ENCODE data around the gene MRPS23. TPM values are rescaled to one million over a fixed set of nuclear protein-coding genes. Genes with fewer than 3 reads are reported as not detected.

Gene MRPS23
- total RNA-seq, 4 donors from 2014 or later = 0.37 to 11.1 (median 6.5) TPM

GRCh38 chr17:57819867-57820266 lies 30.0 kb downstream of the MRPS23 start:
- WGBS, 2 donors (ENCODE audit: low coverage in 1 of 2) = 90 to 91% methylated on average over 5 of the region's 5 CpGs
- no peak for DNase-seq
- intact Hi-C loops (cut with DNase I; ENCODE audit: low total_unique reads) = no loop called here
- no peaks in the 10 kb centered on the region for H3K27me3 ChIP-seq
- no peaks in the 10 kb centered on the region for H3K4me1 ChIP-seq
- no peak overlapping the region for H3K4me3 ChIP-seq
- H3K27ac ChIP-seq = no peak overlapping the region
- H3K36me3 ChIP-seq = no peaks in the 10 kb centered on the region
- in situ Hi-C loops (cut with MboI; ENCODE audit: low pct_ligation_motif_present in 1 of 4, low pct_unique_long_range_greater_than_20kb in 1 of 4, low sequenced_read_pairs in 3 of 4) = no loop called here
- no peak for TF ChIP-seq POLR2AphosphoS5 (IDR thresholded peaks at IDR 0.05)
- no peak for TF ChIP-seq EP300 (IDR thresholded peaks at IDR 0.05; ENCODE audit: low read depth)
- TF ChIP-seq, protein P1, sequence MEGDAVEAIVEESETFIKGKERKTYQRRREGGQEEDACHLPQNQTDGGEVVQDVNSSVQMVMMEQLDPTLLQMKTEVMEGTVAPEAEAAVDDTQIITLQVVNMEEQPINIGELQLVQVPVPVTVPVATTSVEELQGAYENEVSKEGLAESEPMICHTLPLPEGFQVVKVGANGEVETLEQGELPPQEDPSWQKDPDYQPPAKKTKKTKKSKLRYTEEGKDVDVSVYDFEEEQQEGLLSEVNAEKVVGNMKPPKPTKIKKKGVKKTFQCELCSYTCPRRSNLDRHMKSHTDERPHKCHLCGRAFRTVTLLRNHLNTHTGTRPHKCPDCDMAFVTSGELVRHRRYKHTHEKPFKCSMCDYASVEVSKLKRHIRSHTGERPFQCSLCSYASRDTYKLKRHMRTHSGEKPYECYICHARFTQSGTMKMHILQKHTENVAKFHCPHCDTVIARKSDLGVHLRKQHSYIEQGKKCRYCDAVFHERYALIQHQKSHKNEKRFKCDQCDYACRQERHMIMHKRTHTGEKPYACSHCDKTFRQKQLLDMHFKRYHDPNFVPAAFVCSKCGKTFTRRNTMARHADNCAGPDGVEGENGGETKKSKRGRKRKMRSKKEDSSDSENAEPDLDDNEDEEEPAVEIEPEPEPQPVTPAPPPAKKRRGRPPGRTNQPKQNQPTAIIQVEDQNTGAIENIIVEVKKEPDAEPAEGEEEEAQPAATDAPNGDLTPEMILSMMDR (IDR thresholded peaks at IDR 0.05) = no peak
- no peak for TF ChIP-seq POLR2A (IDR thresholded peaks at IDR 0.05)
- H3K9me3 ChIP-seq = no peaks in the 10 kb centered on the region

- in situ Hi-C loops (cut with MboI; ENCODE audit: low pct_ligation_motif_present in 1 of 4, low pct_unique_long_range_greater_than_20kb in 1 of 4, low sequenced_read_pairs in 3 of 4) = no loop called here
- Histone ChIP-seq H3K27me3 (no peaks in the 10 kb centered on the region), H3K27ac (no peak overlapping the region), H3K4me3 (no peak overlapping the region), H3K36me3 (no peaks in the 10 kb centered on the region), H3K9me3 (no peaks in the 10 kb centered on the region), H3K4me1 (no peaks in the 10 kb centered on the region)
- no peak for DNase-seq
- intact Hi-C loops (cut with DNase I; ENCODE audit: low total_unique reads) = no loop called here
- 75 to 83% methylated on average over 2 of the region's 2 CpGs for WGBS, 2 donors (ENCODE audit: low coverage in 1 of 2)
- TF ChIP-seq EP300 (IDR thresholded peaks at IDR 0.05; ENCODE audit: low read depth) = no peak
- TF ChIP-seq POLR2AphosphoS5 (IDR thresholded peaks at IDR 0.05) = no peak
- no peak for TF ChIP-seq POLR2A (IDR thresholded peaks at IDR 0.05)
- TF ChIP-seq, protein P1 (IDR thresholded peaks at IDR 0.05) = no peak
Observed at GRCh38 chr17:57819285-57819684, 30.6 kb downstream of the MRPS23 start.

DNA sequence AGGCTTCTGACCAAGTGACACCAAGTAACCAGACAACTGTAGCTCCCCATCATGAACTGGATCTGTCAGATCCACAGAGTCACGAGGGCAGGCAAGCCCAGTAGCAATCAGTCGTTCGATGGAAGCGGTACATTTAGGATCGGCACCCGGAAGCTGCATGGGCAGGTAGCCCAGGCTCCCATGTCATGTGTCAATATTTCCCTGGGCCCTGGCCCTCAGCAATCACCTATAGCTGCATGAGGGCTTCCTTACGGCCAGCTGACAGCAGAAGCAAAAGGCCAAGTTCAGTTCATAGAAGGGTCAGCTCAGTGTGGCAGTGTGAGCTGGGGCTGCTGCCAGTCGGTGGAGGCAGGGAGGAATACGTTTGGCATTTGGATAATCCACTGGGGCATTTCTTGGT lies 31.8 kb downstream of the MRPS23 start:
- Histone ChIP-seq H3K36me3 (no peaks in the 10 kb centered on the region), H3K4me1 (no peaks in the 10 kb centered on the region), H3K9me3 (no peaks in the 10 kb centered on the region), H3K27ac (no peak overlapping the region), H3K4me3 (no peak overlapping the region), H3K27me3 (no peaks in the 10 kb centered on the region)
- TF ChIP-seq, protein P1 (IDR thresholded peaks at IDR 0.05) = no peak
- no peak for TF ChIP-seq POLR2AphosphoS5 (IDR thresholded peaks at IDR 0.05)
- TF ChIP-seq POLR2A (IDR thresholded peaks at IDR 0.05) = no peak
- no peak for TF ChIP-seq EP300 (IDR thresholded peaks at IDR 0.05; ENCODE audit: low read depth)
- intact Hi-C loops (cut with DNase I; ENCODE audit: low total_unique reads) (no loop called here), in situ Hi-C loops (cut with MboI; ENCODE audit: low pct_ligation_motif_present in 1 of 4, low pct_unique_long_range_greater_than_20kb in 1 of 4, low sequenced_read_pairs in 3 of 4) (no loop called here)
- WGBS, 2 donors (ENCODE audit: low coverage in 1 of 2) = 84% methylated on average over 9 of the region's 9 CpGs; no CpG with 5 or more reads in 1 of the 2 donors
- DNase-seq = no peak

DNA sequence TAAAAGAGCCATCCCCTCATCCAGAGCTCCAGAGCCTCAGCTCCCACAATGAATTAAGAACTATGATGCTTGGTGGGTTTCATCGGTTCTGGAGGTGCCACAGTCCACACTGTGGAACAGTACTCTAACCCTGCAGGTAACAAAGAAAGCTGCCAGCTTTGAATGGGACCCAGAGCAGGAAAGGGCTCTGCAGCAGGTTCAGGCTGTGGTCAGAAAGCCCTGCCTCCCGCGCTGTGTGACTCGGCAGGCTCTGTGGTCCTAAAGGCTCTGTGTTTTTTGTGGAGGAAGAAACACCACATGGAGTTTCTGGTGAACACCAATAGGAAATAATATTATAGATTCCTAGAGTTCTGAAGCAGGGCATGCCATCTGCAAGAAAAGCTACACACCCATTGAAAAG lies 32.5 kb downstream of the MRPS23 start:
- intact Hi-C loops (cut with DNase I; ENCODE audit: low total_unique reads) (no loop called here), in situ Hi-C loops (cut with MboI; ENCODE audit: low pct_ligation_motif_present in 1 of 4, low pct_unique_long_range_greater_than_20kb in 1 of 4, low sequenced_read_pairs in 3 of 4) (no loop called here)
- no peak for TF ChIP-seq EP300 (IDR thresholded peaks at IDR 0.05; ENCODE audit: low read depth)
- TF ChIP-seq, protein P1 (IDR thresholded peaks at IDR 0.05) = no peak
- TF ChIP-seq POLR2A (IDR thresholded peaks at IDR 0.05) = no peak
- no peak for TF ChIP-seq POLR2AphosphoS5 (IDR thresholded peaks at IDR 0.05)
- no peak overlapping the region for H3K27ac ChIP-seq
- H3K4me1 ChIP-seq = no peaks in the 10 kb centered on the region
- H3K4me3 ChIP-seq = no peak overlapping the region
- H3K27me3 ChIP-seq = no peaks in the 10 kb centered on the region
- WGBS, 2 donors (ENCODE audit: low coverage in 1 of 2) = 98% methylated on average over 4 of the region's 4 CpGs; no CpG with 5 or more reads in 1 of the 2 donors
- no peaks in the 10 kb centered on the region for H3K36me3 ChIP-seq
- DNase-seq = no peak
- no peaks in the 10 kb centered on the region for H3K9me3 ChIP-seq

All from transverse colon (tissue), 4 donors.